ENCODE results near the gene ZCCHC7.

Gene ZCCHC7

DNA sequence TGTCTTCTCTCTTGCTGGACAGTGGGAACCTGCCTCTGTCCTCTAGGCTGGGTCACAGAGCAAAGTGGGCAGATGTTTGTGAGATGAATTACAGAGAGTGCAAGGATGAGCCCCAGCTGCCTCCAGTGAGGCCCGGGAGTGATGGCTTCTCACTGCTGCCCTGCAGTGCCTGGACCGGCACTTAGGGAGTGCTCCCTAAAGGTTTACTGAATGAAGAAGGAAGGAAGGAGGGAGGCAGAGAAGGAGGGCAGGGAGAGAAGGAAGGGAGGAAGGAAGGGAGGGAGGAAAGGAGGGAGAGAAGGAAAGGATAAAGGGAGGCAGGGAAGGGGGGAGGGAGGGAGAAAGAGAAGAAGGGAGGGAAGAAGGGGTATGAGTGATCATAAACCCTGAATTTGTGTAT is 259.5 kb downstream of the ZCCHC7 start:
- TF ChIP-seq, protein P1, sequence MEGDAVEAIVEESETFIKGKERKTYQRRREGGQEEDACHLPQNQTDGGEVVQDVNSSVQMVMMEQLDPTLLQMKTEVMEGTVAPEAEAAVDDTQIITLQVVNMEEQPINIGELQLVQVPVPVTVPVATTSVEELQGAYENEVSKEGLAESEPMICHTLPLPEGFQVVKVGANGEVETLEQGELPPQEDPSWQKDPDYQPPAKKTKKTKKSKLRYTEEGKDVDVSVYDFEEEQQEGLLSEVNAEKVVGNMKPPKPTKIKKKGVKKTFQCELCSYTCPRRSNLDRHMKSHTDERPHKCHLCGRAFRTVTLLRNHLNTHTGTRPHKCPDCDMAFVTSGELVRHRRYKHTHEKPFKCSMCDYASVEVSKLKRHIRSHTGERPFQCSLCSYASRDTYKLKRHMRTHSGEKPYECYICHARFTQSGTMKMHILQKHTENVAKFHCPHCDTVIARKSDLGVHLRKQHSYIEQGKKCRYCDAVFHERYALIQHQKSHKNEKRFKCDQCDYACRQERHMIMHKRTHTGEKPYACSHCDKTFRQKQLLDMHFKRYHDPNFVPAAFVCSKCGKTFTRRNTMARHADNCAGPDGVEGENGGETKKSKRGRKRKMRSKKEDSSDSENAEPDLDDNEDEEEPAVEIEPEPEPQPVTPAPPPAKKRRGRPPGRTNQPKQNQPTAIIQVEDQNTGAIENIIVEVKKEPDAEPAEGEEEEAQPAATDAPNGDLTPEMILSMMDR (IDR thresholded peaks at IDR 0.05; ENCODE audit: low read depth, low read length, missing control alignments): no peak
- Histone ChIP-seq H3K27me3 (replicated peaks) (peaks cover 2% of the 10 kb centered on the region), H3K27ac (no peak overlapping the region), H3K4me3 (ENCODE audit: low read depth, low read length) (no peak overlapping the region), H3K36me3 (replicated peaks) (no peaks in the 10 kb centered on the region)
- DNase-seq: no peak
- in situ Hi-C loops (cut with HindIII; ENCODE audit: low pct_ligation_motif_present, low sequenced_read_pairs): no loop called here

DNA sequence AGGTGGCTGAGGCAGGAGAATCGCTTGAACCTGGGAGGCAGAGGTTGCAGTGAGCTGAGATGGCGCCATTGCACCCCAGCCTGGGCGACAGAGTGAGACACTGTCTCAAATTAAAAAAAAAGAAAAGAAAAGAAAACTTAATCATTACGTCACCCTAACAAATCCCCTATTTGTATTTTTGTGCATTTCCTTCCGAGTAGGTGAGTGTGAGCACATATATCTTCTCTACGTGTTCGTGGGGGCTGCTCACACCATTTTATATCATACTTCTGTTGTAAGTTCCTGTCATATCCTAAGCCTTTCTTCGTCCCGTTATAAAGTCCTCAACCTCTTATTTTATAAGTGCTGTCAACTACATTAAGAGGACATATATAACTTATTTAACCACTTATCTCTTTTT is 260.2 kb downstream of the ZCCHC7 start:
- no peak for DNase-seq
- H3K27ac ChIP-seq: no peak overlapping the region
- TF ChIP-seq, protein P1 (IDR thresholded peaks at IDR 0.05; ENCODE audit: low read depth, low read length, missing control alignments): no peak
- peaks cover 2% of the 10 kb centered on the region for H3K27me3 ChIP-seq (replicated peaks)
- in situ Hi-C loops (cut with HindIII; ENCODE audit: low pct_ligation_motif_present, low sequenced_read_pairs): no loop called here
- no peak overlapping the region for H3K4me3 ChIP-seq (ENCODE audit: low read depth, low read length)
- no peaks in the 10 kb centered on the region for H3K36me3 ChIP-seq (replicated peaks)

- H3K27me3 ChIP-seq (replicated peaks): peaks cover 2% of the 10 kb centered on the region
- in situ Hi-C loops (cut with HindIII; ENCODE audit: low pct_ligation_motif_present, low sequenced_read_pairs): no loop called here
- TF ChIP-seq, protein P1 (IDR thresholded peaks at IDR 0.05; ENCODE audit: low read depth, low read length, missing control alignments): no peak
Measured at GRCh38 chr9:37381094-37381741, 260.8 kb downstream of the ZCCHC7 start.

GRCh38 chr9:37382161-37382981 is 262.0 kb downstream of the ZCCHC7 start:
- in situ Hi-C loops (cut with HindIII; ENCODE audit: low pct_ligation_motif_present, low sequenced_read_pairs): no loop called here
- Histone ChIP-seq H3K27ac (no peak overlapping the region), H3K36me3 (replicated peaks) (no peaks in the 10 kb centered on the region), H3K27me3 (replicated peaks) (peaks cover 2% of the 10 kb centered on the region), H3K4me3 (ENCODE audit: low read depth, low read length) (no peak overlapping the region)
- TF ChIP-seq, protein P1 (IDR thresholded peaks at IDR 0.05; ENCODE audit: low read depth, low read length, missing control alignments): no peak
- DNase-seq: no peak

More at GRCh38 chr9:37381094-37381741, 260.8 kb downstream of the ZCCHC7 start:
- DNase-seq: no peak
- Histone ChIP-seq H3K27ac (no peak overlapping the region), H3K36me3 (replicated peaks) (no peaks in the 10 kb centered on the region), H3K4me3 (ENCODE audit: low read depth, low read length) (no peak overlapping the region)

- Histone ChIP-seq H3K27me3 (replicated peaks) (no peaks in the 10 kb centered on the region), H3K27ac (no peak overlapping the region), H3K4me3 (ENCODE audit: low read depth, low read length) (no peak overlapping the region), H3K36me3 (replicated peaks) (no peaks in the 10 kb centered on the region)
- in situ Hi-C loops (cut with HindIII; ENCODE audit: low pct_ligation_motif_present, low sequenced_read_pairs): no loop called here
- DNase-seq: no peak
- TF ChIP-seq, protein P1 (IDR thresholded peaks at IDR 0.05; ENCODE audit: low read depth, low read length, missing control alignments): no peak
Measured at GRCh38 chr9:37382982-37383357, 262.6 kb downstream of the ZCCHC7 start.

Data from brain microvascular endothelial cell (primary cell).